Fibroblast of lung (primary cell): ENCODE data around the gene TMEM184B. TPM values are rescaled to one million over a fixed set of nuclear protein-coding genes. Genes with fewer than 3 reads are reported as not detected.

ENCODE experiments used
- DNase-seq, 2 donors: peaks; one replicate each; pipeline versions ENCODE4 v3.0.0 to v3.0.0-alpha.2; 2010; ENCODE audit warnings: low read depth in 2 of 2
- H2AFZ ChIP-seq: 2 replicates; pipeline ENCODE4 v1.5.1; 2012; ENCODE audit warnings: low read length, control low read depth, inconsistent platforms
- H3K27ac ChIP-seq: 2 replicates; pipeline ENCODE4 v1.5.1; 2011; ENCODE audit warnings: low read length, control low read depth; ENCODE audit not compliant: insufficient read depth
- H3K27me3 ChIP-seq: 2 replicates; pipeline ENCODE4 v1.5.1; 2011; ENCODE audit warnings: mild to moderate bottlenecking, low read length; ENCODE audit not compliant: control insufficient read depth, insufficient read depth
- H3K36me3 ChIP-seq: 2 replicates; pipeline ENCODE4 v1.5.1; 2011; ENCODE audit warnings: low read length; ENCODE audit not compliant: control insufficient read depth, insufficient read depth
- H3K4me1 ChIP-seq: 2 replicates; pipeline ENCODE4 v1.5.1; 2011; ENCODE audit warnings: low read length; ENCODE audit not compliant: control insufficient read depth, insufficient read depth; ENCODE audit errors: extremely low read depth
- H3K4me2 ChIP-seq: 2 replicates; pipeline ENCODE4 v1.5.1; 2011; ENCODE audit warnings: low read length, control low read depth; ENCODE audit not compliant: insufficient read depth; ENCODE audit errors: extremely low read depth
- H3K4me3 ChIP-seq, 4 experiments: fragments of 200-600 bp in 1 of 4; sonication (generic) in 1 of 4; replicated peaks in 1 of 4; 2 replicates each; pipeline ENCODE4 v1.5.1; 2011 to 2016; ENCODE audit warnings: low read length in 4 of 4, low read depth in 3 of 4, mild to moderate bottlenecking in 3 of 4, control low read depth in 2 of 4, inconsistent platforms in 1 of 4, mixed read lengths in 1 of 4; ENCODE audit not compliant: insufficient read depth in 1 of 4; ENCODE audit errors: control extremely low read depth in 1 of 4
- H3K79me2 ChIP-seq: 2 replicates; pipeline ENCODE4 v1.5.1; 2012; ENCODE audit warnings: mild to moderate bottlenecking, low read length, inconsistent platforms; ENCODE audit not compliant: control insufficient read depth, insufficient read depth
- H3K9ac ChIP-seq: 2 replicates; pipeline ENCODE4 v1.5.1; 2011; ENCODE audit warnings: mild to moderate bottlenecking, low read length, control low read depth; ENCODE audit not compliant: insufficient read depth
- H3K9me3 ChIP-seq: 2 replicates; pipeline ENCODE4 v1.5.1; 2012; ENCODE audit warnings: low read depth, low read length; ENCODE audit not compliant: control insufficient read depth, insufficient read depth
- H4K20me1 ChIP-seq: 2 replicates; pipeline ENCODE4 v1.5.1; 2011; ENCODE audit warnings: low read length; ENCODE audit not compliant: control insufficient read depth, insufficient read depth; ENCODE audit errors: extremely low read depth
- EZH2 ChIP-seq: IDR thresholded peaks from 2 replicates; pipeline ENCODE4 v1.5.1; 2012; ENCODE audit warnings: low read length, control low read depth, mild to moderate bottlenecking; ENCODE audit errors: missing control alignments
- polyA plus RNA-seq, 2 donors: library from polyadenylated mRNA; depleted of rRNA in 1 of 2; stranded (reverse) in 1 of 2; unstranded in 1 of 2; fragments of >200 nt; gene quantifications; 2 replicates each; pipeline ENCODE4 v1.2.1, GENCODE V29; 2011 to 2012; ENCODE audit warnings: missing spikeins in 1 of 2
- total RNA-seq: library from RNA; depleted of rRNA; stranded (reverse); fragments of >200 nt; gene quantifications from 2 replicates; pipeline ENCODE4 v1.2.1, GENCODE V29; 2014
- TF ChIP-seq, protein P1 (sequence below), 2 donors: IDR thresholded peaks in 1 of 2; conservative IDR thresholded peaks in 1 of 2; 1 replicate in 1 of 2; 2 replicates in 1 of 2; pipeline ENCODE4 v1.5.1; 2011 to 2012; ENCODE audit warnings: low read length in 2 of 2, control low read depth in 1 of 2, inconsistent platforms in 1 of 2, low read depth in 1 of 2, mild to moderate bottlenecking in 1 of 2

Gene TMEM184B
- total and polyA plus RNA-seq, 2 donors (not counting 1 experiment from before 2014, with no cell fraction given): 28.2 to 37.2 TPM

DNA sequence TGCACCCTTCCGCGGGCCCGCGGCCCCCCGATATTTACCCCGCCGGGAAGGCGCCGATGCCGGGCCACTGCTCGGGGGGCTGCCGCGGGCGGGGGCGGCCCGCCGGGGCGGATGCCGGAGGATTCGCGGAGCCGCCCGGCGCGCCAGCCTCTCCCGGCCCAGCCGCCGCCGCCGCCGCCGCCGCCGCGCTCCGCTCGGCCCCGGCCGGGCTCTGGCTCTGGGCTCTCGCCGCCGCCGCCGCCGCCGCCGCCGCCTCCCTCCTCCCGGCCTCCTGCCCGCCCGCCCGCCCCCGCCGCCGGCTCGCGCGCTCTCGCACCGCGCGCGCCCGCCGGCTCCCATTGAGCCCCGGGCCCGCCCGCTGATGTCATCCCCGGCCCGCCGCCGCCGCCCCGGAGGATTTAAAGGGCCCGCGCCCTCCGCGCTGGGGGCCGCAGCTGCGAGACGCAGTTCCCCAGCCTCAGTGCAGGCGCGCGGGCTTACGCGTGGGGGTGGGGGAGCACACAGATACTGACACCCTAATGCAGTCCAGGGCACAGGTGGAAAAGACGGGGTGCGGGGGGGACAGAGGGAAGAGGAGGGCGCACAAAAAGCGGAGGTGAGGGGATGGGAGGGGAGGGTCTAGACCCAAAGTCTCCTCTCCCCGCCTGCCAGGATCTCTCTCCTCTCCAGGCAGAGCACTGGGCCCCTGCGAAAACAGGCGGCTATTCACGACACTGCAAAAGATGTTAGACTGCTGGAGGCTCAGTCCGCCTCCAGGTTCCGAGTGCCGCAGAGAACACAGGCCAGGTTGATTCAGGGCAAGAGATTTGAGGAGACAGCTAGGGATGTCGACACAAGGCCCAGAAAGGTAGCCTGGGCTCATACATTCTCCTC, 44.5 kb upstream of the TMEM184B start, which contains the start of gene CSNK1E:
Gene CSNK1E (minus strand): TSS at position 312 of the 873 bp plus-strand sequence. CDS start 3,276 bp downstream, outside the sequence.
- Histone ChIP-seq H2AFZ (peak within 1 kb of the TSS; percentile 68), H3K4me1 (peaks cover 28% of the 10 kb centered on the region), H3K79me2 (peaks cover 41% of the 10 kb centered on the region), H3K36me3 (peaks cover 3% of the 10 kb centered on the region), H3K4me3 (peak within 1 kb of the TSS; percentile 47 to 96 (median 77)), H3K9me3 (no peaks in the 10 kb centered on the region), H4K20me1 (no peaks in the 10 kb centered on the region), H3K9ac (peak within 1 kb of the TSS; percentile 92), H3K4me2 (peak within 1 kb of the TSS; percentile 86), H3K27ac (peak within 1 kb of the TSS; percentile 94), H3K27me3 (no peaks in the 10 kb centered on the region)
- TF ChIP-seq, protein P1, sequence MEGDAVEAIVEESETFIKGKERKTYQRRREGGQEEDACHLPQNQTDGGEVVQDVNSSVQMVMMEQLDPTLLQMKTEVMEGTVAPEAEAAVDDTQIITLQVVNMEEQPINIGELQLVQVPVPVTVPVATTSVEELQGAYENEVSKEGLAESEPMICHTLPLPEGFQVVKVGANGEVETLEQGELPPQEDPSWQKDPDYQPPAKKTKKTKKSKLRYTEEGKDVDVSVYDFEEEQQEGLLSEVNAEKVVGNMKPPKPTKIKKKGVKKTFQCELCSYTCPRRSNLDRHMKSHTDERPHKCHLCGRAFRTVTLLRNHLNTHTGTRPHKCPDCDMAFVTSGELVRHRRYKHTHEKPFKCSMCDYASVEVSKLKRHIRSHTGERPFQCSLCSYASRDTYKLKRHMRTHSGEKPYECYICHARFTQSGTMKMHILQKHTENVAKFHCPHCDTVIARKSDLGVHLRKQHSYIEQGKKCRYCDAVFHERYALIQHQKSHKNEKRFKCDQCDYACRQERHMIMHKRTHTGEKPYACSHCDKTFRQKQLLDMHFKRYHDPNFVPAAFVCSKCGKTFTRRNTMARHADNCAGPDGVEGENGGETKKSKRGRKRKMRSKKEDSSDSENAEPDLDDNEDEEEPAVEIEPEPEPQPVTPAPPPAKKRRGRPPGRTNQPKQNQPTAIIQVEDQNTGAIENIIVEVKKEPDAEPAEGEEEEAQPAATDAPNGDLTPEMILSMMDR (conservative IDR thresholded peaks at IDR 0.05 in 1 of 2, IDR thresholded peaks at IDR 0.05 in 1 of 2; ENCODE audit: low read depth in 1 of 2, low read length in 2 of 2): no peak
- TF ChIP-seq EZH2: no peak
- DNase-seq: peak; percentile 59

DNA sequence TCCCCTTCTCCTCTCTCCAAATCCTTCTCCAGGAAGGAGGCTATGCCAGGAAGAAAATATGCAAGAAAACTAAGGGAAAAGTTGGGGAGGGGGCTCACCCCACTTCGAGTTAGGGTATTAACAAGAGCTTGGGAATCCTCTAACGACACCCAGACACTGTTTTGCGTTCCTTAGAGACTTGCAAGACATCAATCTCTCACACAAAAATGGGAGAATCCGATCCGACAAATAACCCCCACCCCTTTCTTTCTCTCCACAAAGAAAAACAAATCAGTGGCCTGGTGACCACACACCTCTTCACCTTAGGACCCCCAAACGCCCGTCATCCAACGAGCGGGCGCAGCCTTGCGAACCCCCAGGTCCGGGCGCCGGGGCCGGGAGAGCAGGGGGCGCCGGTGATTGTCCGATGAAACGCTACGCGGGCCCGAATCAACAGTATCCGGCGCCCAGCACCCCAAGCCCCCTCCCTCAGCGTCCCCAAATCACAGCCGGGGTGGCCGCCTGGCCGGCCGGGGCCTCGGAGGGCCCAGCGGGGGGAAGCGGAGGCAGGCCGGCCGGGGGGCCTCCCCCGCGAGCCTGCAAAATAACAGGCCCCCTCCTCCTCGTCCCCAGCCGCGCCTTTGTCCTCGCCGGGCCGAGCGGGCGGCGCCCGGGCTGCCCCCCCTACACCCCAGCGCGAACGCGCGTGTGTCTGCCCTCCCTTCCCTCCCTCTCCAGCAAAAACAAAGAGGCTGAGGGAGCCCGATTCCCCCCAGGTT, 43.7 kb upstream of the TMEM184B start:
- H2AFZ ChIP-seq: no peak overlapping the region

More for the DNA sequence above, 43.7 kb upstream of the TMEM184B start:
- H3K27ac ChIP-seq: peak overlapping the region; percentile 87
- H3K27me3 ChIP-seq: no peaks in the 10 kb centered on the region
- TF ChIP-seq, protein P1 (conservative IDR thresholded peaks at IDR 0.05 in 1 of 2, IDR thresholded peaks at IDR 0.05 in 1 of 2; ENCODE audit: low read depth in 1 of 2, low read length in 2 of 2): no peak
- TF ChIP-seq EZH2: no peak
- H4K20me1 ChIP-seq: no peaks in the 10 kb centered on the region
- H3K4me3 ChIP-seq: peak overlapping the region; percentile 47 to 96 (median 77)
- peaks cover 33% of the 10 kb centered on the region for H3K4me1 ChIP-seq
- H3K9ac ChIP-seq: peak overlapping the region; percentile 92
- peaks cover 50% of the 10 kb centered on the region for H3K79me2 ChIP-seq
- peak; percentile 60 to 64 for DNase-seq
- no peaks in the 10 kb centered on the region for H3K9me3 ChIP-seq
- H3K4me2 ChIP-seq: peak overlapping the region; percentile 42
- peaks cover 3% of the 10 kb centered on the region for H3K36me3 ChIP-seq
